DMS 273 (cell line): ENCODE data around the gene CORO6.

ENCODE experiments used
- DNase-seq: peaks from one replicate; lab custom pipeline; 2025; ENCODE audit not compliant: unreplicated experiment; lab: John Stamatoyannopoulos, UW

CORO6 gene

DNA sequence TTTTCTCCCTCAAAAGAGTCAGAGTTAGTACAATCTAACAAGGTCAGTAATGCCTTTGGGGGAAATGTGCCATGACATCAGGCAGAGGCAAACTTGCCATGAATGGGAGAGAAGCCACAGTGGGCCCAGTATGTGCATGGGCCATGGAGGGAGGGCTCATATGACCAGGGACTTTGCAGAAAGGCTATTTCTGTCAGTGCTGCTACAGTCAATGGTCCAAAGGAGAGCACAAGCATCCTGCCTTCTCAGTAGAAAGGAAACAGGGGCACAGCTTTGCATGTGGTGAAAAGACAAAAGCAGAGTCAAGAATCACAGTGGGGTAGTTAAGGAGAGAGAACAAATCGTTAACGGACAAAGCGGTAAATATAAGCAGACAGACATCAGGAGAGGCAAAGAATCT is 11.2 kb upstream of the CORO6 start:
- DNase-seq, result no peak

DNA sequence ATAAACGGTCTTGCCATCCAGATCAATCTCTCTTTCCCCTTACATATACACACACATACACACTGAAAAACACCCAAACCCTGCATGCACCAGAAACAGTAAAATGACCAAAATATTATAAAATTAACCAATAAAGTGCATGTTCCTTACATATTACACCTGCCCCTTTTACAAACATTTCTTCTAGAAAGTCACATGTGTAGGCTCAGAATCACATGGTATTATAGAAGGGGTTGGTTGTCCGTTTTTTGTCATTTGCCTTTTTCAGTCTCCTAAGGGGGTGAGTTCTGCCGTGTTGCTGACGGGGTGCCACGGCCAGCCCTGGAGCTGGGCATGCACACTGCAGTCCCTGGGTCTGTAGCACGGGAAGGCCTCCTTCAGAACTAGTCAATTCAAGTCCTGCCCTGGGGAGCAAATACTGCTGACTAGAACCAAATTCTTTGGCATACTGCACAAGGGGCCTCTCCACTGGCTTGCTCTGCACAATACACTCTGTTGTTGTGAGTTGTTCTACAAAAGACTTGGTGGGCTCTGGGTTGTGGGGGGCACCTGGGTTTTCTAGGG is 8.0 kb upstream of the CORO6 start:
- no peak for DNase-seq

DNA sequence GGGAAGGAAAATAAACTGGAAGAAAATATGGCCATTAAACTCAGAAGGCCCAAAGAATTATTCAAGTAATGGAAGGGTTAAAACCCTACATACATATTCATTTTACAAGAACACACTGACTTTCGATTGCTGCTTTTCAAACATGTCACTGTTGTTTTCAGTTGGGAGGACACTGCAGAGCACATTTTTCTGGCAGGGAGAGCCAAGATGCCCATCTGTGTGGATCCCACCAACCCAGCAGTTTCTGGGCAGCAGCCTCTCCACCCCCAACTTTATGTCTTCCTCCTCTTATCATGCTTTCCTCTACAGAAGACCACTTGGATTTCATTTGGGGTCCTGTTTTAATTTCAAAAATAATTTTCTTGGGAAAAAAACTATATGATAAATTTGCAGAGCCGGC is 7.1 kb upstream of the CORO6 start:
- no peak for DNase-seq

DNA sequence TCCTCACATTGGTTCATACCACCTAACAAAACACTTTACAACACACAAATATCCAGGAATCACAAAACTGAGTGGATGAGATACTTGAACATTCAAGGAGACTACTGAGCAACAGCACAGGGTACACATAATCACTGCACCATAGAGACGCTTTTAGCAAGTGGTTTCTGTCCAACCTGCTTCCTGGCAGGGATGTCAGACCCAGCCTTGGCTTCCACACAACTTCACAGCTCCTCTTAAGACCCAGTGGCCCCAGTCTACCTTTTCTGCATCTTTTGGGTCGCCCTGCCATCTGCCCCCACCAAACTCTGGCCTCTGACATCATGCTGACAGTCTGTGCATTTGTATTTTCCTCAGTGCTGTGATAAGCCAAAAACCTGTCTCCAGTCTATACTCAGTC is 5.9 kb upstream of the CORO6 start:
- no peak for DNase-seq

DNA sequence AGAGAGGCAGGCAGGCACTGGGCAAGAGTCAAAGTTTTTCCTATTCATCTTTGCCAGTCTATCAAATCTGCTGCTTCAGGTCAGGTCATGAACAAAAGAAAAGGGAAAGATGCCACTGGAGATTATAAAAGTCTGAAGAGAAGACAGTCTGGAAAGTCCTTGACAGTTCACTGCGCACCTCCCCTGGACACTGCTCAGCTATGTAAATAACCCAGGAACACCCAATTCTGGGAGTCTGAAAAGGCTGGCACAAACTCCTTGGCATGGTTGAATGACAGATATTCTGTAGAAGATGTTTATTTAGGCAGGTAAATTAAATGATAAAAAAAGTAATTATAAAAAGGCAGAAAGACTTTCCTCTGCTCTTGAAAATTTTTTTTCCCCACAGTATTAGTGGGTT is 5.2 kb upstream of the CORO6 start:
- DNase-seq, result no peak

DNA sequence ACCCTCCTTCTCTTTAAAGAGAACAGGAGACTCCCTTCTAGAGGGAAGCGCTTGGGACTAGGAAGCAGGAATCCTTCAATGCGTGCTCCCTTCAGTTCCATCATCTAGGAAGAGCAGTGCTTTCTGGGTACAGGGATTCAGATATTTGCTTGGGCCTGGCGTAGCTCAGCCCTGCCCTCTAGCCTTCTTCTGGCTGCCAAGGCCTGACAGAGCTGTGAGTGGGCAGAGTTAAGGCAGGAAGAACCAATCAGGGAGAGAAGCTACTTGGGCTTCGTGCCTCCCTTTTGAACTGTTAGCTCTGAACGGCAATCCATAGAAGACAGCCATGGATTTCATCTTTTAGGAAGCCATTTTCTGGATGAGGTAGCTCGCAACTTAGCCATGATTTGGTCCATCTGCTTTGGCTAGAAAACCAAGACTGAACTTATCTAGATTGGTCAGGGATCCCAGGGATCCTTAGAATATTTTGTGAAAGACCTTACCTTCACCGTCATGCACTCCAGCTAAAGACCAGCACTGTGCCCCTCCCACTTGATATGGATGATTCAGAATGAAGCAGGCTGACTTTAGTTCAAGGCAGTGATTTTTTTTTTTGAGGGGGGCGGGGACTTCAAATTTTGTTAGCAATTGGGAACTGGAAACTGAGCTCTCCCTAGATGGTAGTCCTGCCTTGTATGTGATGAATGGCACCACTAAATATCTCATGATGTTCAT is 2.5 kb upstream of the CORO6 start:
- peak; percentile 40 for DNase-seq

DNA sequence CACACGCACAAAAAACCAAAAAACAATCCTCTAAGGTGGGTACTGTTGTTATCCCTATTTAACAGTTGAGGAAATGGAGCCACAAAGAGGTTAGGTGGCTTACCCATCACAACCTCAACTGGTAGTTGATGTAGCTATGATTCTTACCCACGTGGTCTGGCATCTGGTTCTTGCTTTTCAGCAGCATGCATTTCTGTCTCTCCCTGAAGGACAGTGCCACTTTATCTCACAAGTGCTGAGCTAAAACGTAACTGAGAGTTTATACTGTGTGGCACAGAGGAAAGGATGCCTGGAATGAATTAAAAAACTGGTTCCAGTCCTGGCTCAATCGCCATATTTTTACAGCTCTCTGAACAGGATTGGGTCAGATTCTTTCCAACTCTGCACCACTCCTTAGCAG is 1.9 kb upstream of the CORO6 start:
- no peak for DNase-seq

DNA sequence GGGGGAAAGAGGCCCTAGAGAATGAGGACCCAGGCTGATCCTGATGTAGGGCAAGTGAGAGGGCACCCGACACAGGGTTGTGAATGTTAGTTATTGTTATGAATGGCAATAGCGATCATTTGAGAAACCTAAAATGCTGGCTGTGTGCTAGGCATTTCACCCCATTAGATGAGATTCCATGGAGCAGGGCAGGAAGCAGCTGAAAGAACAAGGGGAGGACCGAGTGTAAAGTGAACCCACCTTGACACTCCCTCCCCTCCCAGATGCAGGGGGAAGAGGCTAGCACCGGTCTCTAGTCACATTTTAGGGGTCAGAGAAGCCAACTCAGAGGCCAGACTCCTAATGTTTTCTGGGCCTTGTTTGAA is 553 bp upstream of the CORO6 start:
- no peak for DNase-seq

DNA sequence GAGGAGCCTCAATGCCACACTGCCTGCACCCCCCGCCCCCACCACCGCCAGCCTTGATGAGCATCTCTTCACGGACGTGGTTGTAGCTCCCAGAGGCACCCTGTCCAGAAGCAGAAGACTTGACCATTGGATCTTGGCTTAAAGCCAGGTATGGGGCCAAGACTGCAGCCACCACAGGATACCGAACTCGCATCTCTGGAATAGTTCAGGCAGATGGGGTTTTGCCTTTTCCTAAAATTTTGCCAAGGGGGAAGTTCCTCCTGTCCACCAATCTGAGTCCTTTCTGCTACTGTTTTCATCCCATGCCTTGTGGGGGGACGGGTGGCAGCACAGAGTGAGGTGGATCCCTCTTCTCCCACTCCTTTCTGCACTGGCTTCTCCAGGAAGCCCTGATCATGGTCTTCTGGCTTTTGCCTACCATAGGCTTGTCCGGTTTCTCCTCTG is 939 bp downstream of the CORO6 start:
- DNase-seq, result no peak

DNA sequence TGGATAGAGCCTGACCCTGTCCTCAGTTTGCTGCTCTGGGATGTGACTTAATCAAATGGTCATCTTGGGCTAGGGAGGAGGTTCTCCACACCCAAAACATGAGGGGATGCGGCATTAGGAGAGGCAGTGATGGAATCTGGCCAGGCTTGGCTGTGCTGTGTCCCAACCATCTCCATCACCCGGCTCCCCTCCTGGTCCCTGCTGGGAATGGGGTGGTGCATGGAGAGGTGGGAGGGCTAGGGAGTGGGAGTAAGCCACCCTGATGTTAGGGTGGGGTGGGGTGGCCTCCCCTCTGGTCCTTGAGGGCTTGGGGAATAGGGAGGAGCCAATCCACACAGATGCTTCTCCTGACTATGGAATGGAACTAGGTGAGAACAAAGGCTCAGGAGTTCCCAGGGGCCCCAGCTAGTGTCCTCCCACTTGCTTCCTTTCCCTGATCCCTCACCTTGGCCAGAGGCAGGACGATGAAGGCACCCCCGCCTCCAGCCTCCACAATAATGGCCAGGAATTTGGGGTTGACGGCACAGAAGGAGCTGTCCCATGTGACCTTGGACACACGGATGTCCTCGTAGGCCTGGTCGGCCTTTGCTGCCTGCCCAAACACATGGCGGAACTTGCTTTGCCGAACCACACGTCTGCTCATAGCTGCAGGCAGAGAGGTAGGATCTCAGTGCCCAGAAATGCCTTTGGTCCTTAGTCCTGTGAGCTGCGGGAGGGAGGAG is 1.8 kb downstream of the CORO6 start:
- no peak for DNase-seq

DNA sequence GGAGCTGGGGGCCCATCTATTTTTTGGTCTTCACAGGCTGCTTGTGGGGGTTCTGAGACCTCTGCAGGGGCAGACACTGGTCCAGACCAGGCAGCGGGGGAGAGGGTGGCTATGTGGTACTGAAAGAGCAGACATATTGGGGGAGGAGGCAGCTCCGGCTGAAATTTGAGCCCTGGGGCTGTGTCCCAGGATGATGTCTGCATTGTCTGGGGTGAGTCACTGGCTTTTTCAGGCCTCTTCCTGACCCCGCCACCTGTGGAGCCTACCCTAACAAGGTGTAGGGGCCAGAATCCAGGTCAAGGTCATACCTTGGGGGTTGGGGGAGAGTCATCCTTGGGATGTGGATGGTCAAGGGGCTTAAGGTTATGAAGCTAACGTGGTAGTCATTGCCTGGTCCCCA is 2.4 kb downstream of the CORO6 start:
- DNase-seq, result no peak

DNA sequence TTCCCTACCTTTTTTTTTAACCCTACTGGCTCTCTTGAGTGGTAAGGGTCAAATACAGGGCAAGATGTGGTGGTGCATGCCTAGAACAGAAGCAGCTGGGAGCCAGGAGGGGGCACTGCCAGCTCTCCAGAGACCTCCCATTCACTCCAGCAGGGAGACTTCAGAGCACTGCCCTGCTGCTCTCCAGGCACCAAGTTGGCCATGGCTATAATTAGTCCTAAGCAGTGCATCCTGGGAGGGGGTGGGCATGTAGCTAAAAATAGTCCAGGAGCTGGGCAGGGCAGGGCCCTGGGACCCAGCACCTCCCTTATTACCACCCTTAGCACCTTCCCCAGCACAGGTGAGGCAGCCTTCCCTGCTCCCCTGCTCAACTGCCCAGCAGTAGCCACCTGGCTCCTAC is 3.5 kb downstream of the CORO6 start:
- peak; percentile 80 for DNase-seq

DNA sequence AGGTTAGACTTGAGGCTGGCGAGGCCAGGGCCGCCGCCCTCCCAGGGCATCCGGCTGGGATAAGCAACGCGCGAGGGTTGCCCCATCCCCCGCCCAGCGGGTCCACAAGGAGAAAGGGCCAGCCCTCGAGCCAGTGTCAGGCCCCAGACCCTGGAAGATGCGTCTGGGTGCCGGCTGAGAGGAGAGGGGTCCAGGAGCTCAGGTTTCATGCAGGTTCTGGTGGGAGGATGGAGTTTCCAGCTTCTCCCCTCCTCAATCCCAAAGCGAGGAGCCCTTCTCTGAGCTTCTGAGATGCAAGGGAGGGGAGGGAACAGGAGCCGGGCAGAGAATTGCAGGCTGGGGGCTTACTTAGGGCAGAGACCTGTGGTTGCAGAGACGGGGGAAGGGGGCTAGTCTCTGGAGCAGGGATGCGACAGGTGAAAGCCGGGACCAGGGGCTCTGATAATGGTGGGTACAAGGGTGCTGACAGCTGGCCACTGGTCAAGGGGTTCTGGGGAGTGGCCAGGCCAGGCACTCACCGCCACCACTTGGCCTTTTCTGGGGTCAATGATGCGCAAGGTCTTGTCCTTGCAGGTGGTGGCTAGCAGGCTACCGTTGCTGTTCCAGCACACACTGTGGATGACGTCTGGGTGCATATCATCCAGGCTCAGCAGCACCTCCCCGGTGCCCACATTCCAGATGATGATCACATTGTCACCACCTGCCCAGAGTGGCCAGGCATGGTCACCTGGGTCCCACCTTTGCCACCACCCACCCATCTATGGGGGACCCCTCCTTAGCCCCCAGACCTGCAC is 4.2 kb downstream of the CORO6 start:
- DNase-seq, result no peak

DNA sequence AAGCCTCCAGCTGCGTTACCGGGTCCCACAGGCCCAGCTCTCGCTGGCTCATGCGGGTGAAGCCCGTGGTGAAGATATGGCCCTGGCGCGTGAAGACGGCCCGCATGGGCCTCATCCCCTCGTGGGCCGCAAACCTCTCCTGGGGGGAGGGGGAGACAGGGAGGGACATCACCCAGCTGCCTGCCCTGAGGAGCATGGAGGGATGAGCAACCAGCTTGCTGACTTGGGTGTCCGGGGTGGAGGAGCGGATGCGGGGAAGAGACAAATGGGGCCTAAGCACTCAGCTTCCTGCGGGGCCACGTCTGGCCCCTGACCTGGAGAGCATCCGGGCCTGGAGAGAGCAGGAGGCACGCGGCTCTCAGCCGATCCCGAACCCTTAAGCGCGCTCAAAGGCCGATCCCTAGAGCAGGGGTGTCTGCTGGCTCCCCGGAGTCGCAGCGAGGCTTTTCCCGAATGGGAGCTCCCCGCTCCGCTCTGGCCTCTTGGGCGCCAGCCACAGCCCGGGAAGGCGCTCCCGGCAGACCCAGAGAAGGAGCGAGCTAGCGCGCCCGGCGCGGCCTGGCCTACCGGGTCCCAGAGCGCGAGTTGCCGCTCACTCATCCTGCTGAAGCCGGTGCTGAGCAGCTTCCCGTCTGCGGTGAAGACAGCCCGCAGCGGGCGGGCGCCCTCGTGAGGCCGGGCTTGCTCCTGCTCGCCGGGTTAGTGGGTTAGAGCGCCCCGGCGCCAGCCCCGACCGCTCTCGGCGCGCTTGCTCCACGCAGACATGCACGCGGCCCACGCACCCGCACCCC is 5.0 kb downstream of the CORO6 start:
- peak; percentile 93 for DNase-seq

DNA sequence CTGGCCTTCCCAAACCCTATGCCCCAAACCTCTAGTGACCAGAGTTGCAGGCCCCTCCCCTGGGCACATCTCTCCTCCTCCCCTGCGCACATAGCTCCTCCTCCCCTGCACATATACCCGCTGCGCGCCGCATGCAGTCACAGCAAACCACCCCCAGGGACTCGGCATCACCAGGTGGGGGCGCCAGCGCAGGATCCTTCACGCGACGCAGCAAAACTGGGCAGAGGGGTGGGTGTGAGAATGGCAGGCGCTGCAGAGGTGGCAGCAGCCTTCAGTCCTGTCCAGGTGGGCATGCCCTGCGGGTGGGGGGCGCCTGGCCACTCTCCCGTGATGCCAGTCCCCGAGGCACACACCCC is 5.6 kb downstream of the CORO6 start:
- DNase-seq, result peak; percentile 91

DNA sequence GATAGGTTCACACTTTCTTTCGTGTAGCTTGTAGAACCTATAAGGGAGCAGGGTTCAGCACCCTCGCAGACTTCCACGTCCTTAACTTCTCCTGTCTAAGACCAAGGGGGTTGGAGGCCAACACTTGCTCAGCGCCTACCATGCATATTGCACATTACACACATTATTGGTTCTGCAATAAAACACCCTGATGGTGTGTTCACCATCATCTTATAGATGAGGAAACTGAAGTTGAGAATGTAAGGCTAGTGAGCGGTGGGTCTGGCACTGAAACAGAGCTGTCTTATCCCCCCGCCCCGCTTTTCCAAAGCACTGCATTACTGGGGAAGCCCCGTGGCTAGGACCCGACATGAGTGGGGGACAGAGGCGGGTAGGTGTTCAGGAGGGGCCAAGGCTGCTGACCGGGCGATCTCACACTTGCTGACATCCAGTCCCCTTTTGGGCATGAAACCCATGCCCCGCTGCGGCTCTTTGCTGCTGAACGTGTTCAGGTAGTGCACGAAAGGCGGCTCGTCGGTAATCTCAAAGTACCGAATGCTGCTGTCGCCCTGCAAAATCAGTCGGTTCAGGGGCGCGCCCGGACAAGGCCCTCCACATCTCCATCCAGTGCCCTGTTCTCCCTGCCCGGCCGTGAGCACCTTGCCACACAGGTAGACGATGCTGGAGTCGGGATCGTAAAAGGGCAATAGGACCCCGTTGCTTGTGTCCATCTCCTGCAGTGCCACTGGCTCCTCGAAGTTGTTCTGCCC is 6.2 kb downstream of the CORO6 start:
- no peak for DNase-seq

DNA sequence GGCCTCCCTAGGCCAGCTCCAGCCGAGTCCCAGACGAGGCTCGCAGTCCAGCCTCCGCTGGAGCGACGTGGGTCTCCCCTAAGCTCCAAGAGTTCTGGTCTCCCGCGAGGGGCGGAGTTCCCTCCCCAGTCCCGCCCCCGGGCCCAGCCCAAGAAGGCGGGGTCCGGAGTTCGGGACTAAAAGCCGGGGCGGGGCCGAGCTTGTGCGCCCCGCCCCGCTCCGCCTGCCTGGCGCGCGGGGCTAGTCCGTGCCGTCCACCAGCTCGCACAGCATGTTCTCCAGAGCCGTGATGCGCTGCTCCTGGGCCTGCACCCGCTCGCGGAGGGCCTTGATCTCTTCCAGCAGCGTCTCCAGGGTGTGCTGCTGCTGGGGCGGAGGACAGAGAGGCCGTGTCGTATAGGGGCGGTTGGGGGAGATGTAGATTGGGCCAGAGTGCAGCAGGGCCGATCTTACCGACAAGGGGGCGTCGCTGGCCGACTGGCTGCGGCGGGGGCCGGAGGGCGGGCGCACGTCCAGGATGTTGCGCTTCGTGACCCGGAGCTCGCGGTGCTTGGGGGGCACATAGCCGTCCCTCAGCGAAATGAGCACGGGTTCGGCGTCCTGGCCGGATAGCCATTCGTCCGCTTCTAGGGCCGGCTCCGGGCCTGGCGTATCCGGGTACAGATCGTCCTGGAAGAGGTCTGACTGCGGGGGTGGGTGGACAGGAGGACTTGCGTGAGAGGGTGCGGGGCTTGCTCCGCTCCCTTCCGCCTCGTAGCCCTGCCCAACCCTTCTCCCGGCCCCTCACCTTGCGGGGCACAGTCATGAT is 7.0 kb downstream of the CORO6 start:
- DNase-seq, result peak; percentile 97

DNA sequence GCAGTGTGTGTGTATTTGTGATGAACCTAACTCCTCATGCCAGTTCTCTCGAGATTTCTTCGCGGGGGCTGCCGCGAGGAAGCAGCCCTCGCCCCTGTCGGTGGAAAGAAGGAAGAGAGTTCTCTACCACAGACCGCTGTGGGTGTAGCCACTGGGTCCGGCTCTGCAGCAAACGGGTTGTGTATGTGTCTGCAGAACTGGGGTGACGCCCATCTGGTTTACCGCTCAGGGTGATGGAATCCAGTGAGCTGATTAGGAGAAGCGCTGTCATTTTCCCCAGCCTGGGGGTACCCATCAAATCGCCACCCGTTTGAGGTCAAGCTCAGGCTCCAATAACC is 7.7 kb downstream of the CORO6 start:
- DNase-seq, result peak; percentile 60

DNA sequence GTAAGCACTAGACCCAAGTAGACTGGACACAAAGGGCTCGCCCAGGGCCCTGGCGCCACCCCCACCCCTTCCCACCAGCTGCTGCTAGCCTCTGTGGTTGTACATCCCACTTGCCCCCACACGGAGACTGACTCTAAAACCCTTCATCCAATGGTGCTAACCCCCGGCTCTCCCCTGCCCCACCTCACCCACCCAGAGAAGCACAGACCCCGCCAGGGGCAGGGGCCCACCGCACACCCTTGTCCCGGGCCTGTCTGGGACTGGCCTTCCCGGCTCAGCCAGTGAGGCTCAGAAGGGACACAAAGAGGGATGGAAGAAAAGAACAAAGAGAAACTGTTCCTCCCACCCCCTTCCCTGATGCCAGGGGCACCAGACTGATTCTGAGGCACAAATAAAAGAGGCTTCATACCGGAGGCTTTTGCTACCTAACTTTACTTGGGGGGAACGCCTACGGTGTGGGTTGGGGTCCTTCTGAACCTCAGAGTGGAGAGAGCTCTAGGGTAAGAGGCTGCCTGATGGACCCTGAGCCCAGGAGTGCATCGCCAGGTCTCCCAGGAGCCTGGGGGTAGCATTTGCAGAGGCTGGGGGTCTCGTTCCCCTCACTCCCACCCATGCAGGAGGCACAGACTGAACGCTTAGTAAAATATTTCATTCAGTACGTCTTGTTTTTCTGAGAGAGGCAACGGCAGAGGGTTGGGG is 8.2 kb downstream of the CORO6 start:
- DNase-seq, result no peak
